Ureter (tissue), 1 donor: ENCODE measurements around the gene IQCK. TPM values are rescaled to one million over a fixed set of nuclear protein-coding genes. Genes with fewer than 3 reads are reported as not detected.

Experiments used
- DNase-seq: peaks from one replicate; pipeline ENCODE4 v3.0.0-alpha.2; 2020; ENCODE audit warnings: low spot score
- total RNA-seq: library from RNA; stranded (reverse); gene quantifications from one replicate; pipeline ENCODE4 v1.2.4, GENCODE V29; 2023
- donor health status: DM: yes; HTN: yes; CAD: no.

Gene IQCK
- total RNA-seq, 1 donor from 2014 or later, result 33.2 TPM

GRCh38 chr16:19884611-19885450 is 166.8 kb downstream of the IQCK start, which contains the start of gene GPRC5B:
GPRC5B (minus strand) TSS chr16:19884848; CDS start chr16:19872845, 12,003 bp downstream.
- no peak for DNase-seq

- DNase-seq, result no peak
Observed at GRCh38 chr16:19885451-19886072, 167.5 kb downstream of the IQCK start.

- peak; percentile 84 for DNase-seq
Observed at GRCh38 chr16:19886073-19886941, 168.2 kb downstream of the IQCK start.

DNA sequence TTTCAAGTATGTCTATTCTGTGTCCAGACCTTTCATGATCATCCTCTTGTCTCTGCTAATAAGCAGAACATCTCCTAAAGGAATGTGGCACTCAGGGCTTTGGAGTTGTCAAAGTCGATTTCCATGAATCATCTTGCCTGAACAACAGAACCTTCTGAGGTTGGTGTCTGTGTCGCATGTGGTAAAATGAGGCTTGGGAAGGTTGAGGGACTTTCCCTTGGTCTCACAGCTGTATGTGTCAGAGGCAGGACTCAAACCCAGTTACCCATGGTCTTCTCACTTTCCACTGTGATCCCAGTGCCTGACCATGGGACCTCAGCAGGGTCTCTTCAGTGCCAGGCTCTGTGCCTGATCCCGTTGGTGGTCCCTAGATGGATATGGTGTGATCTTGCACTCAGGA is 170.8 kb downstream of the IQCK start:
- DNase-seq, result no peak

DNA sequence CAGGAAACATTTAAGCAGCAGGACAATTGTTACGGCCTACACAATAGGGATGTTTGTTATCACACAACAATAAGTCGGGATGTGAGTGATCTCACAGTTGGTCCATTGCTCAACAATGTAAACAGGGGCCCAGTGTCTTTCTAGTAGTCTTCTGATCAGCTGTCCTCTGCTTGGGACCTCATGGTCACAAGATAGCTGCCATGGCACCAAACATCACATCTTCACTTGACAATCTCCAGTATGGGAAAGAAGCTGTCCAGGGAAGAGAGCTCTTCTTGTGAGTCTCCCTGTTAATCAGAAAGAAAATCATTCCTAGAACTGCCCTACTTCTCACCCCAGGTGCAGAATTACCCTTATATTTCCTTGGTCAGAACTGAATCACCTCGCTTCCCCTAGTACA is 172.8 kb downstream of the IQCK start:
- DNase-seq, result no peak

DNA sequence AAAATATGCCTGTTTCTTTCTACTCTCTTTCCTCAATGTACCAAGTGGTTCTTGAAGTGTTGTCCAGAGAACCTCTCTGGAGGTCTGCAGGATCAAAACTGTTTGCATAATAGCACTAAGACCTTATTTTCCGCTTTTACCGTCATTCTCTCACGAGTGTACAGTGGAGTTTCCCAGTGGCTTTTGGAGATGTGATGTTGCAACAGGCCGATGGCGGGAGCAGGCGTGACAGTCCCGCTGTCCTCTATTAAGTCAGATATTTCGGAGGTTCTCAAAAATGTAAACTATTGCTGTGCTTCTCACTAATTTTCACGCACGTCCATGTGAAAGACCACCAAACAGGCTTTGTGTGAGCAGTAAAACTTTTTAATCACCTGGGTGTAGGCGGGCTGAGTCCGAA is 174.8 kb downstream of the IQCK start:
- DNase-seq, result no peak

DNA sequence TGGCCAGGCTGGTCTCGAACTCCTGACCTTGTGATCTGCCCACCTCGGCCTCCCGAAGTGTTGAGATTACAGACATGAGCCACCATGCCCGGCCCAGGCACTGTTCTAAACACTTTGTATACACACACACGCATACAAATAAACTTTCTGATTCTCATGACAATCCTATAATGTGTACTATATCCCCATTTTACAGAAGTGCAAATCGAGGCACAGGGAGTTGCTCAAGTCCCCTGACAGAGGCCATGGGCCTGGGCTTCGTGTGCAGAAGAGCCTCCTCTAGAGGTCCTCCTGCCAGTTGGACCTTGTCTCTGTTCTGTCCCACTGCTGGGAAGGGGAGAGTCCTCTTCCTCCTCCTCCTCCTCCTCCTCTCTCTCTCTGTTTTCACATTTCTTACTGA is 176.5 kb downstream of the IQCK start:
- DNase-seq, result no peak

DNA sequence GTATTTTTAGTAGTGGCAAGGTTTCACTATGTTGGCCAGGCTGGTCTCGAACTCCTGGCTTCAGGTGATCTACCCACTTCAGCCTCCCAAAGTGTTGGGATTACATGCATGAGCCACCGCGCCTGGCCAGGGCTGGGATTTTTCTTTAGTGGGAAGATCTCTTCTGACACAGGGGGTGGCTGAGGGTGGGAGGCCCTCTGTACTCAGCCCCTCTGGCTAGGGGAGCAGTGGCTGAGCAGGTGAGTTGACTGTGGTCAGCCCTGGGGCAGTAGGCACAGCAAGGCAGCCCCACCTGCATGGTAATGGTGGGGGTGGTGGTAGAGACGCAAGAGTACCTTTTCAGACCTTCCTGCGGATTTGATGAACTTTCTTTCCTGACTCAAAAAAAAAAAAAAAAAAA is 178.9 kb downstream of the IQCK start:
- DNase-seq, result no peak

DNA sequence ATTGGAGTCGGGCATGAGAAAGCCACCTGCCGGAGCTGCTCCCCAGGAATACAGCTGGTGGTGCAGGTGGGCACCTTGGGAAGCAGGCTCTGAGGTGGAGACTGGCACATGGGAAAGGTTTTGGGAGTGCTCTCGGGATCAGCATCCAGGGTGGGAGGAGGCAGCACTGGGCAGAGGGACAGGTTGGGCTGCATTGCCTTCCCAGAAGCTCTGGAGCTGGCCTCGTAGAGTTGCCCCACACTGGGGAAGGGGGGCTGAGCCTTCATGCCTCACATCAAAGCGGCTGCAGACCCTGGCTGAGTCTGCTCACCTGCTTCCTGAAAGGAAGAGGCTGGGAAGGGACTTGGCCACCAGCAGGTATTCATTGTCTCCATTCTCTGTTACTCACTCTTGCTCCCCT is 180.1 kb downstream of the IQCK start:
- DNase-seq, result no peak

GRCh38 chr16:19898924-19899604 is 181.0 kb downstream of the IQCK start:
- peak; percentile 57 for DNase-seq

GRCh38 chr16:19899605-19899955 is 181.5 kb downstream of the IQCK start:
- DNase-seq, result no peak

GRCh38 chr16:19901164-19901563 is 183.1 kb downstream of the IQCK start:
- DNase-seq, result no peak

DNA sequence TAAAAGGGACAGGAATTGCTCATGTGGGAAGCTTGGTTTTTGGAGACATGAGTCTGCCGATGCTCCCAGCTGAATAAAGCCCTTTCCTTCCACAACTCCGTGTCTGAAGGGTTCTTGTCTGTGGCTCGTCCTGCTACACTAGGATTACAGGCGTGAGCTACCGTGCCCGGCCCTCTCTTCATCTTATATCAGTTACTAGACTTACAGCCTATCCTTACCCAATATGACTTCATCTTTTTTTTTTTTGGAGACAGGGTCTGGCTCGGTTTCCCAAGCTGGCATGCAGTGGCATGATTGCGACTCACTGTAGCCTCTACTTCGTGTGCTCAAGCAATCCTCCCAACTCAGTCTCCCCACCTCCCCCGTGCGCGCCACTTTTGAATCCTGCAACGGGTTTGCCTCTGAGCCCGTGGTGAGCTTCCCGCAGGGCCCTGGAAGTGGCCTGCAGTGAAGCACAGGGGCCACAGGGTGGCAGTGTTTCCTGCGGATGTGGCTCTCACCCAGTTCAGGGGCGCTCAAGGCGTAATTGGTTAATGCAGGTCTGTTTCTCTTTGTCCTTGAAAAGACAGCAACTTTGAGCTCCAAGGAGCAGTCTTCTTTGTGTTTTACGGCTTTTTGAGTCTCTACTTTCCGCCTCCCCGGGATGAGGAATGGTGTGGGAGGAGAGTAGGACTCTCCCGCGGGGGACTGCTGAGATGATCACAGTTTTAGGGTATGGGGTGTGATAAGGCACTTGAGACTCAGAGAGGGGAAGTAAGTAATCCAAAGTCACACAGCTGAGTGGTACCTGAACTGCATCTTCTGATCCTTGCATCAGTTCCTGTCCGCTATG is 189.3 kb downstream of the IQCK start:
- DNase-seq, result peak; percentile 57

Other genes with a start within 250 kb of the IQCK start
- gene GDE1, start 196.2 kb upstream of the IQCK start, total RNA-seq, result 80.8 TPM
- 36.0 TPM for gene CCP110, start 194.3 kb upstream of the IQCK start, total RNA-seq
- gene VPS35L, start 162.6 kb upstream of the IQCK start, total RNA-seq, result 76.4 TPM
- 27.4 TPM for gene KNOP1, start within 50 bp of the IQCK start, total RNA-seq
- 23.2 TPM for gene GPRC5B, start 166.6 kb downstream of the IQCK start, total RNA-seq